ENCODE measurements around the gene RBMY1A1. TPM values are rescaled to one million over a fixed set of nuclear protein-coding genes. Genes with fewer than 3 reads are reported as not detected.
"Not testable (repeated sequence)": the region's sequence is repeated elsewhere in the genome, so short reads cannot be mapped to it uniquely, and the experiment has no call there.

RBMY1A1 gene
- total RNA-seq, result not detected
- long read RNA-seq, result 0 reads

DNA sequence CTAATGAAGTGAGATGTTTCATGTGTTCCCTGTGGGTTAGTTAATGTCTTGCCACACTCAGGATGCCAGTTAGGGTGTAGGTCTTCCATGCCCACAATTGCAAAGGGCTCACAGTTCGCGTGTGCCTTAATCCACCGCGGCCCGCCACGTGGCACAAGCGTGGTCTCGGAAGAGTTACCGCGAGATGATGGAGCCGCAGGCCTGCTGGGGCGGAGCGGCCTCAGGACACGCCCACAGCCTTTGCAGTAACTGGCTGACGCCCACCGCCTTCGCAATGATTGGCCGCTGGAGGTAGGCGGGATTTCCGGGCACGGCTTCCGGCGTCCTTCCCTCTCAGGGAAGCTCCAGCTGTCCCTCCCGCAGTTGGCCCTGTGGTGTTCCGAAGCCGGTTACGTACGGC, at the start of gene RBMY1A1:
TSS of gene RBMY1A1 (plus strand) at position 301 of the 400 bp plus-strand sequence. CDS start 2,013 bp downstream, outside the sequence.
- DNase-seq; ATAC-seq; H3K27ac ChIP-seq; H3K9me3 ChIP-seq; H3K27me3 ChIP-seq (ENCODE audit: low read depth); intact Hi-C loops (cut with DNase I); H3K4me3 ChIP-seq; H3K36me3 ChIP-seq; H3K4me1 ChIP-seq: not testable (repeated sequence)

DNA sequence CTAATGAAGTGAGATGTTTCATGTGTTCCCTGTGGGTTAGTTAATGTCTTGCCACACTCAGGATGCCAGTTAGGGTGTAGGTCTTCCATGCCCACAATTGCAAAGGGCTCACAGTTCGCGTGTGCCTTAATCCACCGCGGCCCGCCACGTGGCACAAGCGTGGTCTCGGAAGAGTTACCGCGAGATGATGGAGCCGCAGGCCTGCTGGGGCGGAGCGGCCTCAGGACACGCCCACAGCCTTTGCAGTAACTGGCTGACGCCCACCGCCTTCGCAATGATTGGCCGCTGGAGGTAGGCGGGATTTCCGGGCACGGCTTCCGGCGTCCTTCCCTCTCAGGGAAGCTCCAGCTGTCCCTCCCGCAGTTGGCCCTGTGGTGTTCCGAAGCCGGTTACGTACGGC, 23.6 kb upstream of the RBMY1A1 start, which contains the start of gene RBMY1B:
TSS of gene RBMY1B (plus strand) at position 301 of the 400 bp plus-strand sequence. CDS start 2,013 bp downstream, outside the sequence.
- H3K9me3 ChIP-seq; H3K4me1 ChIP-seq; intact Hi-C loops (cut with DNase I); DNase-seq; ATAC-seq; H3K27me3 ChIP-seq (ENCODE audit: low read depth); H3K4me3 ChIP-seq; H3K36me3 ChIP-seq; H3K27ac ChIP-seq: not testable (repeated sequence)

DNA sequence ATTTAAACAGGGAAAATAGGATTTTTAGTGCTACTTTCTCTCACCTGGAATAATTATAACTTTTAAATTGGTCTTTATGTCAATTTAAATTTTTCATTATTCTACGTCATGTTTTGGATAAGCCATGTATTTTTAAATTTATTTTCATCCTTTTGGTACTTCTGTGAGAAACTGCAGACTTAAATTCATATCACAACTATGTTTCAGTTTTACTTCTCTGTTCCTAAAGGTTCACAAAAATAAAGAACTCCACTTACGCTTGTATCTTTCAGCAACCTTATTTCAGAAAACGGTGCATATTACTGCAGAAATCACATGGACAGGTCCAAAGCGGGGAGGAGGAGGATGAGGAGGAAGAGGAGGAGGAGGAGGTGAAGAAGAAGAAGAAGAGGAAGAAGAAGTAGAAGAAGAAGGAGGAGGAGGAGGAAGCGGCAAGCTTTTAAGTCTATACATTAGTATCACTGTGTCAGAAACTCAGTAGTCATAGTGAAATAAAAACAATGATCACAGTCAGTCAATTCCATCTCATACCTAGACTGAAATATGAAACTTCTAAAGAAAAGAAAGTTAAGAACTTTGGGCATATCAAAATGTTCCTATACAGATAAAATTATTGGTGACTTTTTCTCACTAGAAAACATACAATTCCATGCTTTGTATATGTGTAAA, 24.8 kb downstream of the RBMY1A1 start:
- H3K4me1 ChIP-seq; intact Hi-C loops (cut with DNase I): not testable (repeated sequence)

DNA sequence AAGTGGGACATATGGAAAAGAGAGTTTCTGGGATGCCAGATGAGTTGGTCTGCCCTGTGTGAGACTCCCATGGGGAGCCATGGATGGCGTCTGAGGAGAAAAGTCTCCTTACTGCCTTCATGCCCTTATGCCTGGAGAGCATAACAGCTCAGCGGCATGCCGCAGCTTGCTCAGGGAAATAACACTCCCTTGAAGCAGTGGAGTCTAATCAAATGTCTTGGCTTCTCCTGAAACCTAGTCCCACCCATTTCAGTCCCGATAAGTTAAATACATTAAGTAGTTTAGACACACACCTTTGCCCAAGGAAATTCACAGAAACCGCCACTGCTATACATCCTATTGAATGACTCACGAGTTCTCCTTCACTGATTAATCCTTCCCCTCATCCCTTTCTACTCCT, 50.8 kb downstream of the RBMY1A1 start:
- TF ChIP-seq, protein P1, sequence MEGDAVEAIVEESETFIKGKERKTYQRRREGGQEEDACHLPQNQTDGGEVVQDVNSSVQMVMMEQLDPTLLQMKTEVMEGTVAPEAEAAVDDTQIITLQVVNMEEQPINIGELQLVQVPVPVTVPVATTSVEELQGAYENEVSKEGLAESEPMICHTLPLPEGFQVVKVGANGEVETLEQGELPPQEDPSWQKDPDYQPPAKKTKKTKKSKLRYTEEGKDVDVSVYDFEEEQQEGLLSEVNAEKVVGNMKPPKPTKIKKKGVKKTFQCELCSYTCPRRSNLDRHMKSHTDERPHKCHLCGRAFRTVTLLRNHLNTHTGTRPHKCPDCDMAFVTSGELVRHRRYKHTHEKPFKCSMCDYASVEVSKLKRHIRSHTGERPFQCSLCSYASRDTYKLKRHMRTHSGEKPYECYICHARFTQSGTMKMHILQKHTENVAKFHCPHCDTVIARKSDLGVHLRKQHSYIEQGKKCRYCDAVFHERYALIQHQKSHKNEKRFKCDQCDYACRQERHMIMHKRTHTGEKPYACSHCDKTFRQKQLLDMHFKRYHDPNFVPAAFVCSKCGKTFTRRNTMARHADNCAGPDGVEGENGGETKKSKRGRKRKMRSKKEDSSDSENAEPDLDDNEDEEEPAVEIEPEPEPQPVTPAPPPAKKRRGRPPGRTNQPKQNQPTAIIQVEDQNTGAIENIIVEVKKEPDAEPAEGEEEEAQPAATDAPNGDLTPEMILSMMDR (IDR thresholded peaks at IDR 0.05), result no peak
- DNase-seq, result no peak
- Histone ChIP-seq H3K4me1 (no peaks in the 10 kb centered on the region), H3K36me3 (no peaks in the 10 kb centered on the region), H3K27ac (no peak overlapping the region), H3K9me3 (no peaks in the 10 kb centered on the region), H3K4me3 (no peak overlapping the region), H3K27me3 (ENCODE audit: low read depth) (no peaks in the 10 kb centered on the region)
- no peak for ATAC-seq
- intact Hi-C loops (cut with DNase I), result no loop called here

More for the DNA sequence above, 24.8 kb downstream of the RBMY1A1 start:
- not testable (repeated sequence) for H3K27me3 ChIP-seq (ENCODE audit: low read depth); H3K4me3 ChIP-seq; H3K27ac ChIP-seq; H3K9me3 ChIP-seq; ATAC-seq; DNase-seq; H3K36me3 ChIP-seq

DNA sequence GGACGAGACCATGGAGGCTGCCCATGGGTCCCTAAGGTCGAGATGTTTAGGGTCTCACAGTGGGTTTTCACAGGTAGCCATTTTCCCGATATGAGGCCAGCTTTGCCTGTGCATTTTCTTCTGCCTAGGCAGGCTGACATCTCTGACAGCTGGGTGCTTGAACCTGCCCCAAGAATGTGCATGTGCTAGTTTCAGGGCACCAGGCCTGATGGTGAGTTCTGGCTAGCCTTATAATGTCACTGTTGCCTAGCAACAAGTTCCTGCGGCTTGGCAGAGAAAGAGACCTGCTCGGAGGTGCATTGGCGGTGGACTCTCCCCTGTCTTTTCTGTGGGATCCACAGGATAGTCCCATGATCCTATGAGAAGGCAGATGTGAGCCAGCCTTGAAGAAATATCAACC, 51.8 kb downstream of the RBMY1A1 start:
- H3K4me3 ChIP-seq; ATAC-seq; H3K27me3 ChIP-seq (ENCODE audit: low read depth); H3K9me3 ChIP-seq; H3K4me1 ChIP-seq; DNase-seq; H3K36me3 ChIP-seq; H3K27ac ChIP-seq; intact Hi-C loops (cut with DNase I): not testable (repeated sequence)

DNA sequence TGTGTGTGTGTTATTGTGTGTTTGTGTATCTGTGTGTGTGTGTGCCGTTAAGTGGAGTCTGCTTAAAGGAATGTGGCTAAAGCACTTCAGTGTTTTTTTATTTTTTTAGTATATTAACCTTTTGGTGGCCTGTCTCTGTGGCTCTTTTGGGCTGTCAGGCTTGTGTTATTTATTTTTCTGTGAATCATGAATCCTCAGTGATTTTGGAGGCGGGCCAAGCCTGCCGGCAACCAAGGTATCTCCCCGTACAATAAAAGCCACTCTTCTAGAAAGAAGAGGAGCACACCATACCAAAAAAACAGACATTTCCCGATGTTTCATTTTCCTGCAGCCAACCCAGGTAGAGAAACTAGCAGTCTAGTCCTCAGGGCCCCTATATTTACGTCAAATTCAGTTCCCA, 57.4 kb downstream of the RBMY1A1 start:
- H3K27me3 ChIP-seq (ENCODE audit: low read depth), result no peaks in the 10 kb centered on the region
- TF ChIP-seq, protein P1 (IDR thresholded peaks at IDR 0.05), result no peak
- H3K9me3 ChIP-seq, result no peaks in the 10 kb centered on the region
- intact Hi-C loops (cut with DNase I), result no loop called here
- H3K4me3 ChIP-seq, result no peak overlapping the region
- no peaks in the 10 kb centered on the region for H3K36me3 ChIP-seq
- no peak for DNase-seq
- ATAC-seq, result no peak
- H3K27ac ChIP-seq, result no peak overlapping the region
- H3K4me1 ChIP-seq, result no peaks in the 10 kb centered on the region

DNA sequence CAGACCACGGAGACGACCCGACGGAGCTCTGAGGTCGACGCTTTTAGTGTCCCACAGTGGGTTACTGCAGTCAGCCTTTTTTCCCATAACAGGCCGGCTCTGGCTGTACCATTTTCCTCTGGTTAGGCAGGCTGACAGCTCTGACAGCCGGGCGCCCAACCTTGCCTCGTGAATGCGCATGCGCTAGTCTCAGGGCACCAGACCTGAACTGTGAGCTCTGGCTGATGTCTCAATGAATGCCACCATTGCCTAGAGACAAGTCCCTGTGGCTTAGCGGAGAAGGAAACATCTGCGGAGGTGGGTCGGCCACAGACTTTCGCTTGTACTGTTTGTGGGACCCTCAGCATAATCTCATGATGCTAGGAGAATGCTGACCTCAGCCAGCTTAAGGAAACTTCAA, 61.6 kb downstream of the RBMY1A1 start:
- intact Hi-C loops (cut with DNase I); DNase-seq; H3K9me3 ChIP-seq; ATAC-seq; H3K27ac ChIP-seq; H3K36me3 ChIP-seq; H3K4me1 ChIP-seq; H3K27me3 ChIP-seq (ENCODE audit: low read depth); H3K4me3 ChIP-seq: not testable (repeated sequence)

Other genes starting within 250 kb of the RBMY1A1 start
- not detected for gene RBMY1B, start 23.5 kb upstream of the RBMY1A1 start, total RNA-seq